Brain microvascular endothelial cell (primary cell): Measurements from ENCODE around the gene GADD45GIP1.
"Not testable (repeated sequence)": the region's sequence is repeated elsewhere in the genome, so short reads cannot be mapped to it uniquely, and the experiment has no call there.

Experiments used
- DNase-seq: peaks from one replicate; pipeline ENCODE4 v3.0.0-alpha.2; 2020
- H3K27ac ChIP-seq: fragments of 250-450 bp; sonication (Bioruptor Pico); 2 replicates; pipeline ENCODE4 v1.5.1; 2020; ENCODE audit warnings: mild to moderate bottlenecking, moderate library complexity
- H3K27me3 ChIP-seq: fragments of 250-450 bp; sonication (Bioruptor Pico); replicated peaks from 2 replicates; pipeline ENCODE4 v1.5.1; 2020; ENCODE audit warnings: mild to moderate bottlenecking
- H3K36me3 ChIP-seq: fragments of 250-450 bp; sonication (Bioruptor Pico); replicated peaks from 2 replicates; pipeline ENCODE4 v1.5.1; 2020; ENCODE audit warnings: mild to moderate bottlenecking
- H3K4me3 ChIP-seq: 2 replicates; pipeline ENCODE4 v1.5.1; 2011; ENCODE audit warnings: low read depth, mild to moderate bottlenecking, control low read depth, low read length, moderate library complexity
- CTCF ChIP-seq: IDR thresholded peaks from 2 replicates; pipeline ENCODE4 v1.5.1; 2011; ENCODE audit warnings: low read depth, mild to moderate bottlenecking, moderate library complexity, low read length, control low read depth, inconsistent platforms; ENCODE audit errors: missing control alignments
- in situ Hi-C: cut with HindIII; loops from 2 replicates; pipeline ENCODE4 v1.10.0; 2017; ENCODE audit warnings: low sequenced_read_pairs, low pct_ligation_motif_present

The GADD45GIP1 gene

GRCh38 chr19:12953138-12953798, 3.8 kb downstream of the GADD45GIP1 start:
- DNase-seq, result no peak
- peaks cover 51% of the 10 kb centered on the region for H3K36me3 ChIP-seq
- no peak overlapping the region for H3K4me3 ChIP-seq
- TF ChIP-seq CTCF, result no peak
- in situ Hi-C loops, result no loop called here
- H3K27me3 ChIP-seq, result no peaks in the 10 kb centered on the region
- peak overlapping the region; percentile 86 for H3K27ac ChIP-seq

- H3K36me3 ChIP-seq, result peaks cover 55% of the 10 kb centered on the region
- H3K4me3 ChIP-seq, result no peak overlapping the region
- DNase-seq, result peak; percentile 82
- peak overlapping the region; percentile 86 for H3K27ac ChIP-seq
- TF ChIP-seq CTCF, result no peak
- in situ Hi-C loops, result no loop called here
- no peaks in the 10 kb centered on the region for H3K27me3 ChIP-seq
Observed at GRCh38 chr19:12952488-12953137, 4.4 kb downstream of the GADD45GIP1 start.

GRCh38 chr19:12952050-12952449, 5.0 kb downstream of the GADD45GIP1 start:
- H3K4me3 ChIP-seq, H3K27me3 ChIP-seq, in situ Hi-C loops, DNase-seq: not testable (repeated sequence)
- H3K27ac ChIP-seq, result peak overlapping the region; percentile 86
- peaks cover 55% of the 10 kb centered on the region for H3K36me3 ChIP-seq

GRCh38 chr19:12949363-12950283, 7.4 kb downstream of the GADD45GIP1 start:
- Histone ChIP-seq H3K27me3 (no peaks in the 10 kb centered on the region), H3K4me3 (no peak overlapping the region), H3K36me3 (peaks cover 60% of the 10 kb centered on the region), H3K27ac (no peak overlapping the region)
- DNase-seq, result no peak
- in situ Hi-C loops, result no loop called here
- no peak for TF ChIP-seq CTCF

- in situ Hi-C loops, result no loop called here
- H3K36me3 ChIP-seq, result peaks cover 60% of the 10 kb centered on the region
- no peak for TF ChIP-seq CTCF
Observed at GRCh38 chr19:12948612-12949362, 8.2 kb downstream of the GADD45GIP1 start.

More at GRCh38 chr19:12948612-12949362, 8.2 kb downstream of the GADD45GIP1 start:
- Histone ChIP-seq H3K27ac (no peak overlapping the region), H3K4me3 (no peak overlapping the region), H3K27me3 (no peaks in the 10 kb centered on the region)
- DNase-seq, result no peak
